GM12873 (cell line): ENCODE measurements around the gene GEMIN2.

Source experiments
- TF ChIP-seq, protein P1 (sequence below): IDR thresholded peaks from 2 replicates; pipeline ENCODE4 v1.5.1; 2012; ENCODE audit warnings: low read depth, mild to moderate bottlenecking, moderate library complexity, low read length, control low read depth; ENCODE audit not compliant: insufficient read depth; ENCODE audit errors: missing control alignments

The GEMIN2 gene

DNA sequence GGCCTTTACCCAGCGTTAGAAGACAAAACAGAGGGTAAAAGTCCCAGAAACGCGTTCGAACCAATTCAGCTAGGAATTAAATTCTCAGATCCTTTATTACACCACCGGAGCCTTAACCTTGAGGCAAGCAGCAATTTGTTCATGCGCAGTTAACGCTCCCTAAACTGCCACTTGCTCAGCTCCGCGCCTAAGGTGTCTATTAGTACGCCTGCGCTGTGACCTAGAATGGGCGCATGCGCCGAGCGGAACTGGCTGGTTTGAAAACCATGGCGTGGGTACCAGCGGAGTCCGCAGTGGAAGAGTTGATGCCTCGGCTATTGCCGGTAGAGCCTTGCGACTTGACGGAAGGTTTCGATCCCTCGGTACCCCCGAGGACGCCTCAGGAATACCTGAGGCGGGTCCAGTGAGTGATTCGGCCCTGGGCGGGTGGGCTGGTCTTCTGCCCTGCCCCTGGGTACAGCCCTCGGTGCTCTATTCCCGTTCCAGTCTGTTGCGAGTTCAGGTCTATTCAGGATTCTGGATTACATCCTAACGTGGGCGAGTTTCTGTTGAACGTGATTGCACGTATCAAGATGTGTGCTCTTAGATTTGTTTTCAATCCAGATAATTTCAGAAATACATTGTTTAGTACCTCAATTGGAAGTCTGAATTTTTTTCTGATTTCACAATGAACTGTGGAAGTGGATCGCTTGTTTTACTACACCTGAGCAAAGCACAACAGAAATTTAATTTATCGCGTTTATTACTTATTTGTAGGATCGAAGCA, at the start of gene GEMIN2:
Gene GEMIN2 (plus strand): TSS at position 251 of the 766 bp plus-strand sequence. CDS start 16 bp downstream, at position 267.
- TF ChIP-seq, protein P1, sequence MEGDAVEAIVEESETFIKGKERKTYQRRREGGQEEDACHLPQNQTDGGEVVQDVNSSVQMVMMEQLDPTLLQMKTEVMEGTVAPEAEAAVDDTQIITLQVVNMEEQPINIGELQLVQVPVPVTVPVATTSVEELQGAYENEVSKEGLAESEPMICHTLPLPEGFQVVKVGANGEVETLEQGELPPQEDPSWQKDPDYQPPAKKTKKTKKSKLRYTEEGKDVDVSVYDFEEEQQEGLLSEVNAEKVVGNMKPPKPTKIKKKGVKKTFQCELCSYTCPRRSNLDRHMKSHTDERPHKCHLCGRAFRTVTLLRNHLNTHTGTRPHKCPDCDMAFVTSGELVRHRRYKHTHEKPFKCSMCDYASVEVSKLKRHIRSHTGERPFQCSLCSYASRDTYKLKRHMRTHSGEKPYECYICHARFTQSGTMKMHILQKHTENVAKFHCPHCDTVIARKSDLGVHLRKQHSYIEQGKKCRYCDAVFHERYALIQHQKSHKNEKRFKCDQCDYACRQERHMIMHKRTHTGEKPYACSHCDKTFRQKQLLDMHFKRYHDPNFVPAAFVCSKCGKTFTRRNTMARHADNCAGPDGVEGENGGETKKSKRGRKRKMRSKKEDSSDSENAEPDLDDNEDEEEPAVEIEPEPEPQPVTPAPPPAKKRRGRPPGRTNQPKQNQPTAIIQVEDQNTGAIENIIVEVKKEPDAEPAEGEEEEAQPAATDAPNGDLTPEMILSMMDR, result no peak

- TF ChIP-seq, protein P1, result no peak
These were observed 44.2 kb upstream of the GEMIN2 start for GRCh38 chr14:39069923-39070322.

GRCh38 chr14:39071096-39071495, 43.0 kb upstream of the GEMIN2 start:
- TF ChIP-seq, protein P1, result no peak

DNA sequence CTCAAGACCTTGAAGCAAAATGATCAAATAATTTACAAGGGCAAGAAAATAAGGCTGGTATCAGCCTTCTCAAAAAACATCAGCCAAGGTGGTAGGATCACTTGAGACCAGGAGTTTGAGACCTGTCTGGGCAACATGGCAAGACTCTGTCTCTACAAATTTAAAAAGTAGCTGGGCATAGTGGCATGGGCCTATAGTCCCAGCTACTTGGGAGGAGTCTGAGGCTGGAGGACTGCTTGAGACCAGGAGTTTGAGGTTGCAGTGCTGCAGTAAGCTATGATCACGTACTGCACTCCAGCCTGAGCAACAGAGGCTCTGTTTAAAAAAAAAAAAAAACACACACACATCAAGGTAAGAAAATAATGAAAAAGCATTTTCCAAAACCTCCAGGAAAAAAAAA, 33.2 kb upstream of the GEMIN2 start:
- TF ChIP-seq, protein P1, result no peak

DNA sequence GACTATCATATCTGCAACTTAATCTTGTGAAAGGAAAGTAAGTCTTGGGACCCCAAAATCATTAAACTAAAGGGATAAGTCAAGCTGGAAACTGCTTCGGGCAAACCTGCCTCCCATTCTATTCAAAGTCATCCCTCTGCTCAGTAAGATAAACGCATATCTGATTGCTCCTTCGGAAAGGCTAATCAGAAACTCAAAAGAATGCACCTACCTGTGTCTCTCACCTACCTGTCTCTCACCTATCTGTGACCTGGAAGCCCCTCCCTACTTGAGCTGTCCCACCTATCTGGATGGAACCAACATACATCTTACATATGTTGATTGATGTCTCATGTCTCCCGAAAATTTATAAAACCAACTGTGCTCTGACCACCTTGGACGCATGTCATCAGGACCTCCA, 31.0 kb upstream of the GEMIN2 start:
- TF ChIP-seq, protein P1, result no peak

- TF ChIP-seq, protein P1, result no peak
These were observed 28.2 kb upstream of the GEMIN2 start for GRCh38 chr14:39085933-39086332.

GRCh38 chr14:39087493-39087892, 26.6 kb upstream of the GEMIN2 start:
- TF ChIP-seq, protein P1, result no peak
